PC-3 (cell line): ENCODE measurements around the gene AOPEP.

Source experiments
- EZH2phosphoT487 ChIP-seq: fragments of 300-600 bp; sonication (generic); IDR thresholded peaks from 2 replicates; pipeline ENCODE4 v1.6.1; 2018; ENCODE audit warnings: mild to moderate bottlenecking, antibody characterized with exemption, low read length, borderline replicate concordance
- TF ChIP-seq, protein P1 (sequence below): fragments of 300-600 bp; sonication (generic); conservative IDR thresholded peaks from 2 replicates; pipeline ENCODE4 v1.5.1; 2017; ENCODE audit warnings: antibody characterized with exemption, low read depth, mild to moderate bottlenecking, low read length

DNA sequence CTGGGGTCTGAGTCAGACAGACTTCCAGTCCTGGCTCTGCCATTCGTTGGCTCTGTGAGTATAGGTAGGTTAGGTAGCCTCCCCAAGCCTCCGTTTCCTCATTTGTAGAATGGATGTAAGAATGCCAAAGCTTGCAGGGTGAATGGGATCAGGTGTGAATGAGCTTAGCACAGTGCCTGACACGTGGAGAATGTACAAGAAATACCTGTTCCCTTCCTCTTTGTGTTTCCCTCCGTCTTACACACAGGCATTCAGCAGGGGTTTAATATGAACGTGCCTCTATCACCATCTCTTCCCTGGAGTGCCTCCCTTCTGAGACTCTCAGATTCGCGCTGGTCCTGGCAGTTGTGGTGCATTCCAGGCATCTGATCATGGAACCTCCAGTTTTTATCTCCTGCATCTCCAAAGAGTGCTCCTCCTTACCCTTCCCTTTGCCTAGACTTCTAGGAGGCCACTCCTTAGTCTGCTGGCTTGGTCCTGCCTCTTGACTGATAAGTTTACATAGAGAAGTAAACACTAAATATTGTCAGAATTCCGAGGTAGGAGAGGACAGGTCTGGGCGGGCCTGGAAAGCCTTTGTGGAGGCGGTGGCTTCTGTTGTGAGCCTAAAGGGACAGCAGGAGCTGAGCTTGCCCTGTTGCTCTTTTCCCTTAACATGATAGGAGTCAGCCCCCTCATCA is 199.4 kb downstream of the AOPEP start:
- TF ChIP-seq, protein P1, sequence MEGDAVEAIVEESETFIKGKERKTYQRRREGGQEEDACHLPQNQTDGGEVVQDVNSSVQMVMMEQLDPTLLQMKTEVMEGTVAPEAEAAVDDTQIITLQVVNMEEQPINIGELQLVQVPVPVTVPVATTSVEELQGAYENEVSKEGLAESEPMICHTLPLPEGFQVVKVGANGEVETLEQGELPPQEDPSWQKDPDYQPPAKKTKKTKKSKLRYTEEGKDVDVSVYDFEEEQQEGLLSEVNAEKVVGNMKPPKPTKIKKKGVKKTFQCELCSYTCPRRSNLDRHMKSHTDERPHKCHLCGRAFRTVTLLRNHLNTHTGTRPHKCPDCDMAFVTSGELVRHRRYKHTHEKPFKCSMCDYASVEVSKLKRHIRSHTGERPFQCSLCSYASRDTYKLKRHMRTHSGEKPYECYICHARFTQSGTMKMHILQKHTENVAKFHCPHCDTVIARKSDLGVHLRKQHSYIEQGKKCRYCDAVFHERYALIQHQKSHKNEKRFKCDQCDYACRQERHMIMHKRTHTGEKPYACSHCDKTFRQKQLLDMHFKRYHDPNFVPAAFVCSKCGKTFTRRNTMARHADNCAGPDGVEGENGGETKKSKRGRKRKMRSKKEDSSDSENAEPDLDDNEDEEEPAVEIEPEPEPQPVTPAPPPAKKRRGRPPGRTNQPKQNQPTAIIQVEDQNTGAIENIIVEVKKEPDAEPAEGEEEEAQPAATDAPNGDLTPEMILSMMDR: no peak
- no peak for TF ChIP-seq EZH2phosphoT487
